Erythroblast (primary cell): ENCODE results near the gene PSMB5.
A peak's percentile ranks its signal among the peaks of the same experiment; 100 is the strongest.

Experiments
- DNase-seq, 2 experiments: peaks; one replicate each; lab custom pipeline; 2025; lab: John Stamatoyannopoulos, UW
- GATA1 ChIP-seq: IDR thresholded peaks from 2 replicates; pipeline ENCODE4 v1.6.1; 2011; ENCODE audit warnings: low read depth, mild to moderate bottlenecking, control low read depth, low read length, moderate library complexity
- POLR2A ChIP-seq: IDR thresholded peaks from 2 replicates; pipeline ENCODE4 v1.6.1; 2011; ENCODE audit warnings: mild to moderate bottlenecking, low read length

The PSMB5 gene

DNA sequence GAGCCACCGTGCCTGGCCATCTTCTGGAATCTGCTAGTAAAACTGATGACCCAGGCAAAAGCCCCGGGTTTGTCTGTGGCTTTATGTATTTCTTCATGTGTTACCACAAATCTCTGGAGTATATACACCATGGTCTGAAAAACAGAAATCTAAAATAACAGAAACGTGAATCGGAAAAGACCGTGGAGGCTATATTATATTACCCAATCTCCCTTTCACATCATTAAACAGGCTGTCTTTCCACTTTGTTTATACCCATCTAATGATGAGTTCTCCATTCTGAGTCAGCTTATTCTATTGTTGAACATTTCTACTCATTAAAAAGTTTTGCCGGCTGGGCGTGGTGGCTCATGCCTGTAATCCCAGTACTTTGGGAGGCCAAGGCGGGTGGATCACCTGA is 42.8 kb downstream of the PSMB5 start:
- TF ChIP-seq POLR2A (no peak), GATA1 (no peak)
- DNase-seq, result no peak

DNA sequence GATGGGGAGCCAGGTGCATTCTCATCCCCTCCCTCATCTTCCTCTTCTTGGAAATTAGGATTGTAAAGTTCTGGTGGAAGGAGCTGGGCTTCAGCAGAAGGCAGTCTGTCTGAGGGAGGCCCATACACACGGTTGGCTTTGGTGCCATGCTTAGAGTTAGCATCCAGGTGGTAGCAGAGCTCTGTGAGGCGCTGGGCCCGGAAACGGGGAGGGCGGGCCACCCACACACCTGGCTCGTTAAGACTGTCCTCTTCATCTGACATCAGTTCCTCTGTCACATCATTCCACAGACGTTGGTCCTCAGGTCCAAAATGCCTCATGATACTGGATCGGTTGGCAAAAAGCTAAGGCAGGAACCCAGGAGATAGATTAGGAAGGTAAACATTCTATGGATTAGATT is 47.4 kb downstream of the PSMB5 start:
- TF ChIP-seq GATA1, result no peak
- no peak for TF ChIP-seq POLR2A
- DNase-seq, result no peak

DNA sequence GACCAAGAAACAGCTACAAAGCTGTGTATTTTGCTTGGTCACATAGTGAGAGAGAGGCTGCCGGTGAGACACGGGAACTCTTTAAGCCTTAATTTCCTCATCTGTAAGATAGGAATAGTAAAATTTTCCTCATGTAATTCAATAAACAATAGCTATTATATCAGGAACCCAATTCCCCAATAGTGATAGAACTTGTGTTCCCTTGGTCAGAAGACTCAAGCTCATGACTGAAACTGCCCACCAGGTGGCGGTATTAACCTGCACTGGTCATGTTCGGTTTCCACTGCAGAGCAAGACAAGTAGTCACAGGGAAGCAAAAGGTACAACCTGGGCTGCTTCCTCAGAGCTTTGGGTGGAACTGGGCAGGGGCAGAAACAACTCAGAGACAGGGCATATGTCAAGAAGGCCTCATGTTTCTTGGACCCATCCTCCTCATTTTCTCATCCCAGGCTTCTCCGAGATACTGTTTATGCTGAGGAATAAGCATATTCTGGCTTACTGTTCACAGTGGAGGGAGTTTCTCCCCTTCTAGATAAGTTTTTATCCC is 48.1 kb downstream of the PSMB5 start:
- TF ChIP-seq GATA1 (no peak), POLR2A (no peak)
- DNase-seq, result peak; percentile 87 to 95

DNA sequence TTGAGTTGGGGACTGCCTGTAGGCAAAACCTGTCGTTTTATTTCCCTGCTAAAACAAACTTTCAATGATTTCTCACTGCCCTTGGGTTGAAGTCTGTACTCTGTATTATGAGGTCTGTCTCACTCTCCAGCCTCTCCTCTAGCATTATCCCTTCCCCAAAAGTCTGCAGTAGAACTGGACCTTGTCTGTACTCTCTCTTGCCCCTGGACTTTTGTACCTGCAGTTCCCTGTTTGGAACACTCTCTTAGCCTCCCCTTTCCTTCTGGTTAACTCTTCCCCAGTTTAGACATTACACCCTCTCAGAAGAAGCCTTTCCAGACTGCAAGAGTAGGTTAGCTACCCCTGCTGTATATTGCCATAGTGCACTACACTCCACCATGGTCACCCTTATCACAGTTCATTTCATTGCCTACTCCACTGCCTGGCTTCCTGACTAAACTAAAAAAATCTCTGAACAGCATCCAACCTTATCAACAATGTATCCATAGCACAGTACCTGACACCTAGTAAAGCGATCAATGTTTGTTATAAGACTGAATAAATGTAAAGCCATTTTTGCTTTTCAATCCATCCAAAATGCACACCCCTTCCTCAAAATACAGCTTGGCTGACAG is 48.7 kb downstream of the PSMB5 start:
- DNase-seq, result no peak
- no peak for TF ChIP-seq POLR2A
- no peak for TF ChIP-seq GATA1

- TF ChIP-seq POLR2A (no peak), GATA1 (no peak)
- no peak for DNase-seq
Observed at GRCh38 chr14:22984959-22985658, 49.6 kb downstream of the PSMB5 start.

DNA sequence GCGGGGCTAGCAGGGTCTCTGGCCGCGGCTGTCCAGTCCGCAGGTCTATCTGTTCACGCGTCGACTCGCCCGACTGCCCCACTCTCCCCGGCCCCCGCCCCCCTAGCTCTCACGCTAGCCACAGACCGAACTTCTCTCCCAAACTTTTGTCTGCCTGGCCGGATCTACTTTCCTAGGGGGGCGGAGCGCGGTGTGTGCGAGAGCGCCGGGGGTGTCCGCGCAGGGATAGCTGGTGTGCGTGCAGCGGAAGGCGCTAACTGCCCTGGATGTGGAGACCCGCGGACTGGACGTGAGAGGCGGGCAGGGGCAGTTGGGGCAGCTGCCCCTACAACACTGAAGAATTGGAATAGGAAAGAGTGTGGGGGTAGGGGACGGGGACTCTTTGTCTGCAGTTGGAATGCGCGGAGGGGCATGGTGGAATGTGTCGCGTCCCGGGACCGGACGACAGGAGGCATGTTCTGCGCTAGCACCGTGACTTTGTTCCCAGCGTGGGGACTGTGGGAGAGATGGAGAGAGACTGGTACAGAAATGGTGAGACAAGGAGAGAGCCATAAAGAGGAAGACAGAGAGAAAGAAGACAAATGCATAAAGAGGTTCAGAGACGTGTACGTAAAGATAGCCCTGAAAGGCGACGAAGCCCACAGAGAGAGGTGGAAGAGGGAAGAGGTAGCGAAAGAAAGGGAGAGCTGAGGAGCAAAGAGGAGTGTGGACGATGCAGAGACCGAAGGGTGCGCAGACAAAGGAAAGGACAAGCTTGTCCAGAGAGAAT is 52.0 kb downstream of the PSMB5 start, which contains the start of gene AJUBA:
AJUBA (minus strand) TSS at position 75 of the 769 bp plus-strand sequence. CDS start 285 bp downstream, outside the sequence.
- peak; percentile 87 to 88 for DNase-seq
- no peak for TF ChIP-seq GATA1
- no peak for TF ChIP-seq POLR2A

DNA sequence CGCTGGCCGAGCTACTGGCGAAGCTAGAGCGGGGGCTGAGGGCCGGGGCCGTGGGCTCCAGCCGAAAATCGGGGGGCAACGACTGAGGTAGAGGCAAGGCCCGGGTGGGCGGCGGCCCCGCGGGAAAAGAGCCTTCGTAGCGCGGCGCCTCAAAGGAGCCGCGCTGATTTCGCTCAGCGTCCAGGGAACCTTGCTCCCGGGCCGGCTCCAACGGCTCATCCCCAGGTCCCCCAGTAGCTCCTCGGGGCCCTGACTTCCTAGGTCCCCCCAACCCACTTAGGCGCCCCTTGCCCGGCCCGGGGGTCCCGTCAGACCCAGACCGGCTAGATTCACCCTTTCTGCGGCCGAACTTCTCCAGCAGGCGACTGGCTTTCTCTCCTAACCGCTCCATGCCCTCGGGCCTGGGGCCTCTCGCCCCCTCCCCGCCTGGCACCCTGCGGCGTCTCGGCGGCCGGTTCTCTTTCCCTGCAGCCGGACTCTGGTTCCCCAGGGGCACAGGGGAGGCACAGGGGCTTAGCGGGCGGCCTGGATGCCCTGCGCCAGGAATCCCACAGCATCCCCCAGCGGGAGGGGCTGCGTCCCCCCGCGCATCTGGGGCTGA is 52.7 kb downstream of the PSMB5 start:
- no peak for TF ChIP-seq GATA1
- TF ChIP-seq POLR2A, result no peak
- no peak for DNase-seq

DNA sequence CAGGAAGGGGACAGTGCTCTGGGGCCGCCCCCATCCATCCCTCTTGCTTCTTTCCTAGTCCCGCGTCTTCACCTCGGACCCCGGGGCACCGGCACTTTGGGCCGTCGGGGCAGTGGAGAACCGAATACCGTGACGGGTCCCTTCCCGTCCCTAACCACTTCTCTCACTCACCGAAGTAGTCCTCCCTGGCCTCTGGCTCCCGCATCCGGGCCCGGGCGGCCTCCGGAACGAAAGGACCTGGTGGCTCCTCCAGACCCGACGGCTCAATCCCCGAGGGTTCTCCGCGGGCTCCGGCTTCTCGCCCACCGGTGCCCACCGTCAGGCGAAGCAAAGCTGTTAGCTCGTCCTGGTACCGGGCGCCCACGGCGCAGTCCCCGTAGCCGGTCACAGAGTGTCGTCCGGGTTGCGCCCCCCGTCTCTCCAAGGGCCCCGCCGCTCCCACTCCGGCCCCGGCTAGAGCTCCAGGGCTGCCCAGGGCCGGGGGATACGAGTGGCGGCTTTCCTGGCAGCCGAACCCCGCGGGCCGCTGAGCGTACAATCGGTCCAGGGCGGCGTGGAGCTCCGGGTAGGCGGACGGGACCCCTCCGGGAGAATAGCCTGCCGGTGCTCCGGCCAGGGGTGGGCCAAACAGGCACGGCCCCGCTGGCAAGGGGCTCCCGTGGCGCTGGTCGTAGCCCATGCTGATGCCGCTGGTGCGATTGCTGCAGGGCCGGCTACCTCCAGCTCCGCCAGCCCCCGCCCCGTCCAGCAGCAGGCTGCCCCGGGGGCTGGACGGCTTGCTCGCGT is 53.4 kb downstream of the PSMB5 start:
- TF ChIP-seq GATA1, result no peak
- TF ChIP-seq POLR2A, result no peak
- peak in 1 of 2 experiments; percentile 30 for DNase-seq

GRCh38 chr14:22980672-22981089 is 54.0 kb downstream of the PSMB5 start:
- DNase-seq, result no peak
- TF ChIP-seq GATA1 (no peak), POLR2A (no peak)

DNA sequence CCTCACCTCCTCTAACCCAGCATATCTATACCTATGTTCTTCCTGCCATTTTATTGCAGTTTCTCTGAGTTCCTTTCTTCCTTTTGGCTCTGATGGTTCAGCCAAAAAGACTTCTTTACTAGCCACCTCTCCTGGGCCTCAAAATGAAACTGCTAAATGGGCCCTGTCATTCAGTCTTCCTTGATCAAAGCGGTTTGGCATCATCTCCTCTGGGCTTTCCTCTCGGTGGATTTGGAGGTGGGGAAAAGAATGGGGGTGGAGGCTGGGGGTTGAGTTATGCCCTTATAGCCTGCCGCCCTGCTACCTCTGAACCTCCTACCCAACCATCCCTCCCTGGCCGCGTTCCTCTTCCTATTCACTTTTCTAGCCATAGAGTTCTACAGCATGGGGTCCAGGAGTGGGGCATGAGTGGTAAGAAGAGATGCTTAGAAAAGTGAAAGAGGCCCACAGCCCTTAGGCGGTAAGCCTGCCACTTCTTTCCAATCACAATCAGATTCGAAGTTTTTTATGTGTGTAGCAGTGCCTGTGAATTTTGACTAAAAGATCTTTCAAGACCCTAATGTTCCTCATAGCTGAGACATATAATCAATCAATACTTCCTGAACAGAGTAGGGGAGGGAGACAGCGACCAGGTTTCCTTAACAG is 54.8 kb downstream of the PSMB5 start:
- no peak for DNase-seq
- no peak for TF ChIP-seq POLR2A

GRCh38 chr14:22978981-22979671 is 55.6 kb downstream of the PSMB5 start:
- TF ChIP-seq GATA1 (no peak), POLR2A (no peak)

GRCh38 chr14:22978487-22978837 is 56.2 kb downstream of the PSMB5 start:
- TF ChIP-seq POLR2A (no peak), GATA1 (no peak)
- no peak for DNase-seq

More at GRCh38 chr14:22978981-22979671, 55.6 kb downstream of the PSMB5 start:
- DNase-seq, result no peak
